ENCODE results near the gene RANGAP1.
A peak's percentile ranks its signal among the peaks of the same experiment; 100 is the strongest.

RANGAP1 gene

GRCh38 chr22:41285820-41286638, at the start of gene RANGAP1:
Gene RANGAP1 (minus strand): TSS chr22:41286187. CDS start chr22:41281044, 5,143 bp downstream.
- H3K4me3 ChIP-seq (ENCODE audit: control insufficient read depth, low read depth, low read length), result peak within 1 kb of the TSS; percentile 88
- DNase-seq (ENCODE audit: low read depth), result peak; percentile 97
- TF ChIP-seq, protein P1, sequence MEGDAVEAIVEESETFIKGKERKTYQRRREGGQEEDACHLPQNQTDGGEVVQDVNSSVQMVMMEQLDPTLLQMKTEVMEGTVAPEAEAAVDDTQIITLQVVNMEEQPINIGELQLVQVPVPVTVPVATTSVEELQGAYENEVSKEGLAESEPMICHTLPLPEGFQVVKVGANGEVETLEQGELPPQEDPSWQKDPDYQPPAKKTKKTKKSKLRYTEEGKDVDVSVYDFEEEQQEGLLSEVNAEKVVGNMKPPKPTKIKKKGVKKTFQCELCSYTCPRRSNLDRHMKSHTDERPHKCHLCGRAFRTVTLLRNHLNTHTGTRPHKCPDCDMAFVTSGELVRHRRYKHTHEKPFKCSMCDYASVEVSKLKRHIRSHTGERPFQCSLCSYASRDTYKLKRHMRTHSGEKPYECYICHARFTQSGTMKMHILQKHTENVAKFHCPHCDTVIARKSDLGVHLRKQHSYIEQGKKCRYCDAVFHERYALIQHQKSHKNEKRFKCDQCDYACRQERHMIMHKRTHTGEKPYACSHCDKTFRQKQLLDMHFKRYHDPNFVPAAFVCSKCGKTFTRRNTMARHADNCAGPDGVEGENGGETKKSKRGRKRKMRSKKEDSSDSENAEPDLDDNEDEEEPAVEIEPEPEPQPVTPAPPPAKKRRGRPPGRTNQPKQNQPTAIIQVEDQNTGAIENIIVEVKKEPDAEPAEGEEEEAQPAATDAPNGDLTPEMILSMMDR (conservative IDR thresholded peaks at IDR 0.05; ENCODE audit: control insufficient read depth, insufficient read depth, low read depth, low read length), result peak; percentile 4

GRCh38 chr22:41334951-41335635, 49.1 kb upstream of the RANGAP1 start:
- no peak overlapping the region for H3K4me3 ChIP-seq (ENCODE audit: control insufficient read depth, low read depth, low read length)
- TF ChIP-seq, protein P1 (conservative IDR thresholded peaks at IDR 0.05; ENCODE audit: control insufficient read depth, insufficient read depth, low read depth, low read length), result no peak
- DNase-seq (ENCODE audit: low read depth), result no peak

DNA sequence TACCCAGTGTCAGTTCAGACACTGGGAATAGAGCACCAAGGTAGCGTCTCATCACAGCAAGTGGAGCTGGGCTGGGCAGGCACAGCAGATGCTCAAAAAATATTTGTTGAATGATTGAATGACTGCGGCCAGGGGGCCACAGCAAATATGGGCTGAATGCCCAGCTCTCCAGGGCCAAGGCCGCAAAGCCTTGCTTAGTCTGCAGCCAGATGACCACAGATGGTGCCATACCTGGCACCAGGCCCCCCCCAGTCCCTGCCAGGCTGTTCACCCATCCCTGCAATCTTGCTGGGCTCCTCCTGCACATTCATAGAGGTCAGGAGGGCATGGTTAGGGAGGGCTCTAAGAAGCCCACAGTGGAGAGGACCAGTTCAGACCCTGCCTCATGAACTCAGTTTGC, 48.2 kb upstream of the RANGAP1 start:
- DNase-seq (ENCODE audit: low read depth), result no peak
- TF ChIP-seq, protein P1 (conservative IDR thresholded peaks at IDR 0.05; ENCODE audit: control insufficient read depth, insufficient read depth, low read depth, low read length), result no peak
- no peak overlapping the region for H3K4me3 ChIP-seq (ENCODE audit: control insufficient read depth, low read depth, low read length)

DNA sequence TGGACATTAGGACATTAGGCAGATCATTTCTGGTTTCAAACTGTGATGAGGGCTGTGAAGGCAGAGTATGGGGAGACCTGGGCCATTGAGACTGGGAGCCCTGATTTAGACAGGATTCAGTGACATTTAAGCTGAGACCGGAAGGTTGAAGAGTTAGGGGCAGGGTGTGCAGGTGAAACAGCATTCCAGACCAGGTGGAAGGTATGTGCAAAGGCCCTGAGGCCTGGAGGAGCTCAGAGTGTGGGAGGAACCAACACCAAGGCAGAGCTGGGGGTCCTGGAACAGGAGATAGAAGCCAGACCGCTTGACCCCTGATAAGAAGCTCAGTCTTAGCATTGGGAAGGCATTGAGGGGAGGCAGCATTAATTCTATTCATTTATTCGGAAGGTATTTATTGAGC, 47.8 kb upstream of the RANGAP1 start:
- H3K4me3 ChIP-seq (ENCODE audit: control insufficient read depth, low read depth, low read length), result no peak overlapping the region
- TF ChIP-seq, protein P1 (conservative IDR thresholded peaks at IDR 0.05; ENCODE audit: control insufficient read depth, insufficient read depth, low read depth, low read length), result no peak

DNA sequence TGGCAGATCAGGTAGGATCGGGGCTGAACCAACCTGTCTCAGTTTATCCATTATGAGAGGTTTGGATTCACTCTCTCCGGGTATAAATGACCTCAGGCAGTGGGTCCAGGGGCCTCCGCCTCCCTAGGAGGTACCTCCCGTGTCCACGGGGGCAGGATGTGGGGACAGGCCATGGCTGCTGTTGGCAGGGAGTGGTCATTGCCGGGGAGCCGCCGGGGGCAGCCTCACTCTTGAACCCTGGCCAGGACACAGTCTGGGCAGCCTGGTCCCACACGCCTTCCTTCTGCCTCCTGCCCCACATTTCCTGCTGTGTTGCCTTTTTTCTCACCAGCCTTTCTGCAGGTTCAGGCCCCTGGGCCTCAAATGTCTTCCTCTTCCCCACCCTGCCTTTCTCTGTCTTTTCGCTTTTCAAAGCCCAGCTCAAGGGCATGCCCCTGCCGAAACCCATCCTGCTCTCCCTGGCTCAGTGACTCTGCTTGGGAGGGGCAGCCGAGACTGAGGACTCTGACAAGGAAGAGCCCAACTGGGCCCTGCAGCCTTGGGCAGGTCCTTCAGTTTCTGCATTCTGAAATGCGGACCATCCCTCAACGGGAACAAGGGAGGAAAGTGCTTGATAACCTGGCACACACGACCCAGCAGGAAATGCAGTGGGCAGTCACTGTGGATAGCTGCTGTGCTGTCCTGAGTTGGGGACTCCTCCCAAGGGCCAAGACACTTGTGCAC, 46.4 kb upstream of the RANGAP1 start:
- no peak overlapping the region for H3K4me3 ChIP-seq (ENCODE audit: control insufficient read depth, low read depth, low read length)
- DNase-seq (ENCODE audit: low read depth), result no peak
- TF ChIP-seq, protein P1 (conservative IDR thresholded peaks at IDR 0.05; ENCODE audit: control insufficient read depth, insufficient read depth, low read depth, low read length), result no peak

More for the DNA sequence above, 47.8 kb upstream of the RANGAP1 start:
- no peak for DNase-seq (ENCODE audit: low read depth)

GRCh38 chr22:41330169-41330568, 44.2 kb upstream of the RANGAP1 start:
- H3K4me3 ChIP-seq (ENCODE audit: control insufficient read depth, low read depth, low read length), result no peak overlapping the region
- TF ChIP-seq, protein P1 (conservative IDR thresholded peaks at IDR 0.05; ENCODE audit: control insufficient read depth, insufficient read depth, low read depth, low read length), result no peak
- DNase-seq (ENCODE audit: low read depth), result no peak

Data from fibroblast of mammary gland (primary cell).